ENCODE results near the gene KLHL25.

GRCh38 chr15:85741662-85742061 is 53.1 kb downstream of the KLHL25 start:
- TF ChIP-seq SP1 (IDR thresholded peaks at IDR 0.05) (no peak), BHLHE40 (IDR thresholded peaks at IDR 0.05; ENCODE audit: borderline replicate concordance) (no peak), PKNOX1 (IDR thresholded peaks at IDR 0.05) (no peak), FOXM1 (IDR thresholded peaks at IDR 0.05; ENCODE audit: borderline replicate concordance) (no peak), L3MBTL2 (conservative IDR thresholded peaks at IDR 0.05) (no peak), NFRKB (IDR thresholded peaks at IDR 0.05) (no peak)

Data from HEK293T (cell line).